ENCODE results near the gene TMED10.

The TMED10 gene

GRCh38 chr14:75084513-75084912, 91.9 kb downstream of the TMED10 start:
- no peak for DNase-seq (ENCODE audit: low spot score)

GRCh38 chr14:75083271-75083670, 93.1 kb downstream of the TMED10 start:
- no peak for DNase-seq (ENCODE audit: low spot score)

GRCh38 chr14:75081660-75082229, 94.7 kb downstream of the TMED10 start:
- no peak for DNase-seq (ENCODE audit: low spot score)
